ENCODE data around the gene AUP1.

- TF ChIP-seq CTCF (IDR thresholded peaks at IDR 0.05; ENCODE audit: low read depth, low read length), result no peak
- TF ChIP-seq EZH2phosphoT487 (IDR thresholded peaks at IDR 0.05; ENCODE audit: low read depth), result no peak
Measured at GRCh38 chr2:74556831-74557370, 27.4 kb upstream of the AUP1 start.
